RCC 7860 (cell line): ENCODE data around the gene UBXN1.
"Not testable (repeated sequence)": the region's sequence is repeated elsewhere in the genome, so short reads cannot be mapped to it uniquely, and the experiment has no call there.

Source experiments
- DNase-seq: peaks from one replicate; pipeline ENCODE4 v3.0.0-alpha.2; 2015; ENCODE audit warnings: low spot score
- FAIRE-seq: peaks from 2 replicates; lab custom pipeline; 2012; peaks lifted over from hg19 to GRCh38; lab: Jason Lieb, UNC

The UBXN1 gene

GRCh38 chr11:62675415-62675814, 3.5 kb downstream of the UBXN1 start:
- not testable (repeated sequence) for FAIRE-seq

GRCh38 chr11:62673196-62673525, 5.7 kb downstream of the UBXN1 start:
- FAIRE-seq (no peak), DNase-seq (peak; percentile 5)

More at GRCh38 chr11:62675415-62675814, 3.5 kb downstream of the UBXN1 start:
- DNase-seq: not testable (repeated sequence)

GRCh38 chr11:62671608-62672389, 7.1 kb downstream of the UBXN1 start, which contains the start of the genes LBHD1 and UQCC3:
LBHD1 (minus strand) TSS chr11:62672267; CDS start chr11:62670031, 2,236 bp downstream.
UQCC3 (plus strand) TSS chr11:62671673; CDS start chr11:62671746, 73 bp downstream.
- no peak for FAIRE-seq

DNA sequence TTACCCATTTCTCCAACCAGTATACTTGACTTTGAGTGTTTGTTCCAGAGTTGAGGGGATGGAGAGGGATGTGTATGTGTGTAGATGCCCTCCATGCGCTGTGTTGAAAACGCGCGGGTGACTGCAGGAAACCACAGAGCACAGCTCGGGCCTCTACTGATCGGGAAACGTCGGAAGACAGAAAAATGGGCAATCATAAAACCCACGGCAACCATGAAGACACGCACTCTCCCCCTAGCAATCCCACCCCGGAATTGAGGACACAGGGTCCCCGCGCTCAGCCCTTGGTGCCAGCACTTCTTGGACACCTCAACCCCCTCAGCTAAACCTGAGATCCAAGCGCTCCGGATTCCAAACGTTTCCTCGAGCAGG, 7.7 kb downstream of the UBXN1 start:
- peak; percentile 7 for DNase-seq
- FAIRE-seq: no peak

More at GRCh38 chr11:62671608-62672389, 7.1 kb downstream of the UBXN1 start, which contains the start of the genes LBHD1 and UQCC3:
- peak; percentile 78 for DNase-seq

DNA sequence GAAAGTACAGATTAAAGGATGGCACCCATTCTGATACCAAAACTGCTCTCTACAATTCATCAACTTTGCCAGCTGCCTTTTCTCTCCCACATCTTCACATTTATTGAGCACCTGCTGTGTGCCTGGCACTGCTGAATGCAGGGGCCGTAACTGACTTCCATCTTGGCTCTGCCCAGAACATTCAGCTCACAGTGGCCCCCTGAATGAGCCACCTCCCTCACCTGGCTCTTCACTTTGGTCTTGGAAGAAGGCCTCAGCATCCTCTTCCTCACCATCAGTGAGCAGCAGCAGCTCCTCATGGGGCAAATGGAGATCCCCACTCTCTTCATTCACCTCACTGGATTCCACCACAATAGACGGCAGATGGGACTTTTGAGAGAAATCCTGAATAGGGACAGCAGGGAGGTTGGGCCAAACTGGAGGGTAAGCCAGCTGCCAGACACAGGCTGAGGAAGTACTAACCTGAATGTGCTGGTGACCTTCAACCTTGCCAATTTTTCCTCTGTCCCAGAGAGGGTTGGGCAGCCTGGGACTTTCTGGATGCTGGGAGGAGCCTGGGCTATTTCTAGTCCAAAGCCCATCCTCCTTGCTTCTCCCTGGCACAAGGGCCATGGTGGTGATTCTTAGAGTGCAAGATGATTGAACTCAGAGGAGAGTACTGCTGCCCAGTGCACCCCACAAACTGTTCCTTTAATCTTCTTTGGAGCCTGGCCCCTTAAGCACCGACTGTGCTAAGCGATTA, 9.3 kb downstream of the UBXN1 start:
- FAIRE-seq (no peak), DNase-seq (peak; percentile 7)

- no peak for FAIRE-seq
Measured at GRCh38 chr11:62667460-62667859, 11.4 kb downstream of the UBXN1 start.

DNA sequence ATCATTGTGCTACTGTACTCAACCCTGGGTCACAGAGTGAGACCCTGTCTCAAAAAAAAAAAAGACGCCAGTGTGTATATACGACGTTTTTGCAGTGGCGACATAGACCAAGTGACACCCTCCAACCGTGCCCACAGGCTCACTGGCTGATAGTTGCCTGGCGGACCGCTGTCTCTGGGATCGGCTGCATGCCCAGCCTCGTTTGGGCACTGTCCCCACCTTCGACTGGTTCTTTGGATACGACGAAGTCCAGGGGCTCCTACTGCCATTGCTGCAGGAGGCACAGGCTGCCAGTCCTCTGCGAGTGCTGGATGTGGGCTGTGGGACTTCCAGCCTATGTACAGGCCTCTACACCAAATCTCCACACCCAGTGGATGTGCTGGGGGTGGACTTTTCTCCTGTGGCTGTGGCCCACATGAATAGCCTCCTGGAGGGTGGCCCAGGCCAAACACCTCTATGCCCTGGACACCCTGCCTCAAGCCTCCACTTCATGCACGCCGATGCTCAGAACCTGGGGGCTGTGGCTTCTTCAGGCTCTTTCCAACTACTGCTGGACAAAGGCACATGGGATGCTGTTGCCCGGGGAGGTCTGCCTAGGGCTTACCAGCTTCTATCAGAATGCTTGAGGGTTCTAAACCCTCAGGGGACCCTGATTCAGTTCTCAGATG, 12.5 kb downstream of the UBXN1 start:
- FAIRE-seq: no peak
- DNase-seq: no peak

More at GRCh38 chr11:62667460-62667859, 11.4 kb downstream of the UBXN1 start:
- peak; percentile 7 for DNase-seq

- FAIRE-seq (no peak), DNase-seq (peak; percentile 10)
Measured at GRCh38 chr11:62665599-62666258, 13.1 kb downstream of the UBXN1 start.

GRCh38 chr11:62665075-62665598, 13.7 kb downstream of the UBXN1 start, which contains the start of the genes C11orf98 and CSKMT:
C11orf98 (minus strand) TSS chr11:62665210; CDS start chr11:62665169, 41 bp downstream.
CSKMT (plus strand) TSS chr11:62665312; CDS start chr11:62665880, 568 bp downstream.
- FAIRE-seq: peak; percentile 23
- peak; percentile 83 for DNase-seq

DNA sequence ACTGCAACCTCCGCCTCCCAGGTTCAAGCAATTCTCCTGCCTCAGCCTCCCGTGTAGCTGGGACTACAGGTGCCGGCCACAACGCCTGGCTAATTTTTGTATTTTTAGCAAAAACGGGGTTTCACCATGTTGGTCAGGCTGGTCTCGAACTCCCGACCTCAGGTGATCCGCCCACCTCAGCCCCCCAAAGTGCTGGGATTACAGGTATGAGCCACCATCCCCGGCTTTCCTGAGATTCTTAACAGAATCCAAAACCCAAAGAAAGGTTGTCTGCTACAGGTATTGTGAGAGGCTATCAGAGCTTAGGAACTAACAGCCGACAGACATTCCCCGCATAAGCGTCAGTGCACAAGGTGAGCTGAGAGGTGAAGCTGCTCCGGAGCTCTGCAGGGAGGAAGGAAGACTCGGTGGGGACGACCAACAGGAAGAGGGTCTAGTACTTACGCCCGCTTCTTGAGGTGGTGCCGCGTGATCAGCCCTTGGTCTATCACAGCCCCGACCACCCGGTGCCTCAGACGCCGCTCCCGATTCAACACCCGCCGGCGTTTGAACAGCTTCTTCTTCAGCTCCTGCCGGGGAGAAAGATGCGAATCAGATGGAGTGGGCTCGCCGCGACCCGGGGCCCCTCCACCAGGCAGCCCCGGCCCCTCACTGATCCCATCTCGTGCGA, 14.3 kb downstream of the UBXN1 start:
- FAIRE-seq: no peak
- DNase-seq: peak; percentile 40

GRCh38 chr11:62656796-62657429, 22.0 kb downstream of the UBXN1 start:
- DNase-seq: no peak
- FAIRE-seq: no peak

- DNase-seq (no peak), FAIRE-seq (no peak)
Measured at GRCh38 chr11:62654297-62654696, 24.6 kb downstream of the UBXN1 start.

- DNase-seq (no peak), FAIRE-seq (no peak)
Measured at GRCh38 chr11:62652161-62653006, 26.5 kb downstream of the UBXN1 start.

DNA sequence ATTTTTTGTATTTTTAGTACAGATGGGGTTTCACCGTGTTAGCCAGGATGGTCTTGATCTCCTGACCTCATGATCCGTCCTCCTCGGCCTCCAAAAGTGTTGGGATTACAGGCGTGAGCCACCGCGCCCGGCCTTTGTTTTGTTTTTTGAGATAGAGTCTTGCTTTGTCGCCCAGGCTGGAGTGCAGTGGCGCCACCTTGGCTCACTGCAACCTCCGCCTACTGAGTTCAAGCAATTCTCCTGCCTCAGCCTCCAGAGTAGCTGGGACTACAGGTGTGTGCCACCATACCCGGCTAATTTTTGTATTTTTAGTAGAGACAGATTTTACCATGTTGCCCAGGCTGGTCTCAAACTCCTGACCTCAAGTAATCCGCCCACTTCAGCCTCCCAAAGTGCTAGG, 28.6 kb downstream of the UBXN1 start:
- not testable (repeated sequence) for DNase-seq, FAIRE-seq

GRCh38 chr11:62649486-62649885, 29.4 kb downstream of the UBXN1 start:
- DNase-seq (no peak), FAIRE-seq (no peak)

- no peak for FAIRE-seq
- no peak for DNase-seq
Measured at GRCh38 chr11:62648967-62649364, 29.9 kb downstream of the UBXN1 start.

DNA sequence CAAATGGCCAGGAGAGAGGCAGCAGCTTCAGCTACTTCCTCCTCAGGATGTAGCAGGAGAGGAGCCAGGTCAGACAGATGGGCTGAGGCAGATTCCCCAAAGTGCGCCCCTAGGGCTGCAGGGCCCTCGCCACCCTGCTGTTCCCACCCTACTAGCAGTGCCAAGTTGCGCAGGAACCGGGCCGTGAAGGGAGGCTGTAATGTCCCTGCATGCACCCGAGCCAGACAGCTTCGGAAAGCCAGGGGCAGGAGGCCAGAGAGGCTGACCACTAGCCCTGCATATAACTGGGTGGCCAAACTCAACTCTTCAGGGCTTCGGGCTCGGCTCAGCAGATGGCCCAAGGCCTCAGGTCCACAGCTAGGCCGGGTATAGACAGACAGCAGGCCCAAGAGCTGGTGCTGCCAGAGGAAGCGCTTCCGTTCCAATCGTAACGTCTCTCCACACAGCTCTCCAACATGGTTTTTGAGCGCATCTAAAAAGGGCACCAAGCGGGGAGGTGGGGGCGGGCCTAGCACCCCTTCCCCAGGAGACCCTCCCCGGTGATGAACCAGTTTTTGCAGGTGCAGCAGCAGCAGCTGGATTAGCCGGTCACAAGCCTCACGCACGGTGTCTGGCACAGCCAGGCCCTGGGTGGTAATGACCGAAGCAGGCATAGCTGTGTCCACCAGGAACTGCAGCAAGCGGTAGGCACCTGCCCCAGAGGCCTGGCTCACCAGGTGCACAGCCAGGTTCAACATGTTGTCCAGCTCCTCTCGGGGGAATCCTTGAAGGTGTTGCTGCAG, 30.5 kb downstream of the UBXN1 start:
- DNase-seq: no peak
- FAIRE-seq: no peak

DNA sequence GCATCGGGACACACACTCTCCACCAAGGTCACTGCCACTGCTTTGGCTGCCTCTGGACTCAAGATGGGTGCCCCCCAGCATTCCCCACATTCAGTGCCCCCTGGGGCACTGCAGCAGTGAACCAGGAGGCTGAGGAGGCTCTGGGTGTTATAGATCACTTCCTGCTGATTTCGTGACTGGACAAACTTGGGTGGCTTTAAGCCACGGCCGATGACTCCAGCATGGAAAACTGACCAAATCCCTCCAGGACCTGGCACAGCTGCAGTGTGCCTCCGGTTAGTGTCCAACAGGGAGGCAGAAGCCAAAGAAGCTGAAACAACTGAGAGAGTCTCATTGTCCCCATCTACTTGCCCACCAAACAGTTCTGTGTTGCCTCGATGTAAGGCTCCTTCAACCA, 31.3 kb downstream of the UBXN1 start:
- no peak for DNase-seq
- no peak for FAIRE-seq
